Left lung (tissue), 10 donors: Measurements from ENCODE around the gene ITPK1. TPM values are rescaled to one million over a fixed set of nuclear protein-coding genes. Genes with fewer than 3 reads are reported as not detected.
A peak's percentile ranks its signal among the peaks of the same experiment; 100 is the strongest.
"Not testable (repeated sequence)": the region's sequence is repeated elsewhere in the genome, so short reads cannot be mapped to it uniquely, and the experiment has no call there.

ENCODE experiments used
- ATAC-seq: fragments of 200-7000 bp; cut with Tn5 transposase; one replicate; pipeline ENCODE4 v1.9.1; 2020; ENCODE audit warnings: moderate library complexity
- DNase-seq, 4 donors: peaks; one replicate each; pipeline ENCODE4 v3.0.0-alpha.2; 2013 to 2020
- H3K27ac ChIP-seq, 2 donors: fragments of 200-600 bp; sonication (generic) in 1 of 2; one replicate each; pipeline versions ENCODE4 v1.5.0 to v1.8.0; 2020 to 2021
- H3K27me3 ChIP-seq, 2 donors: fragments of 200-600 bp; sonication (generic) in 1 of 2; one replicate each; pipeline versions ENCODE4 v1.5.0 to v1.8.0; 2020 to 2021
- H3K36me3 ChIP-seq, 2 donors: fragments of 200-600 bp; sonication (generic) in 1 of 2; one replicate each; pipeline versions ENCODE4 v1.5.0 to v1.8.0; 2020 to 2021
- H3K4me1 ChIP-seq, 2 donors: fragments of 200-600 bp; one replicate each; pipeline ENCODE4 v1.8.0; 2021
- H3K4me3 ChIP-seq, 2 donors: fragments of 200-600 bp; sonication (generic) in 1 of 2; one replicate each; pipeline versions ENCODE4 v1.5.0 to v1.8.0; 2020 to 2021; ENCODE audit warnings: mild to moderate bottlenecking in 1 of 2
- H3K9me3 ChIP-seq, 2 donors: fragments of 200-600 bp; sonication (generic) in 1 of 2; one replicate each; pipeline versions ENCODE4 v1.5.0 to v1.8.0; 2020 to 2021
- intact Hi-C, 2 donors: fragments of 100-400 bp; cut with DNase I; formaldehyde crosslinking; loops; one replicate each; pipeline versions ENCODE4 v1.11.2 to v1.14.2; 2022
- polyA plus RNA-seq, 6 donors: library from polyadenylated mRNA; unstranded; fragments of 120-200 nt; gene quantifications; one replicate each; pipeline ENCODE4 v1.2.1, GENCODE V29; 2013; ENCODE audit not compliant: insufficient read length in 6 of 6
- total RNA-seq, 2 donors: library from RNA; stranded (reverse); fragmentation: NEBNext Ultra II Directional; extraction: Animal tissue kit (Norgen Biotek cat#: 25700); gene quantifications; one replicate each; pipeline ENCODE4 v1.2.1, GENCODE V29; 2021
- TF ChIP-seq, protein P1 (sequence below), 2 donors: fragments of 200-600 bp; sonication (generic) in 1 of 2; IDR thresholded peaks; one replicate each; pipeline versions ENCODE4 v1.5.0 to v1.8.0; 2021; ENCODE audit warnings: antibody characterized with exemption in 2 of 2
- donor health status: DM: no; HTN: yes; CAD: no.
- donor health status: DM: no; HTN: no; CAD: no.

ITPK1 gene
- total and polyA plus RNA-seq, 8 donors = 18.1 to 108 (median 20.8) TPM

DNA sequence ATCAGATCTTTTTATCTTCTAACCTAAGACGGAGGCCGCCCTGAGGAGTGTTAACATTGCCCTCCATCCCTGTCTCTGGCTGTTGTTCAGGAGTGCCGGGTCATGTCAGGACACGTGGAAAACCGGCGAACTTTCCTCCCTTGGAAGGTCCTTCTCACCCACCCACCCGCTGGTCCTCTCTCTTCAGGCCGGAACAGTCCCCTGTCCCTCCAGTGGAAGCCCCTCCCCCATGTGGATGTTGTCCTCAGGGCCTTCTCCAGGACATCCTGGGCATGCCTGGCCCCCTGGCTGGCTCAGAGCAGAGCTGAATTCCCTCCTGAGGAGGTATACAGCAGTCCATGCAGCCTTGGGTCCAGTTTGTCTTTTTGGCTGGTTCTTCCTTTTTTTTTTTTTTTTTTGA is 20.3 kb upstream of the ITPK1 start:
- Histone ChIP-seq H3K4me3 (no peak overlapping the region), H3K9me3 (no peaks in the 10 kb centered on the region), H3K4me1 (peaks cover 0 to 18% of the 10 kb centered on the region in 2 donors), H3K27me3 (no peaks in the 10 kb centered on the region), H3K36me3 (no peaks in the 10 kb centered on the region), H3K27ac (no peak overlapping the region)
- intact Hi-C loops = loop anchor here in 1 of 2 donors (5.0 kb wide), 1 partner anchor 184 kb away; no protein-coding TSS in a partner anchor
- DNase-seq (no peak), ATAC-seq (no peak)
- TF ChIP-seq, protein P1, sequence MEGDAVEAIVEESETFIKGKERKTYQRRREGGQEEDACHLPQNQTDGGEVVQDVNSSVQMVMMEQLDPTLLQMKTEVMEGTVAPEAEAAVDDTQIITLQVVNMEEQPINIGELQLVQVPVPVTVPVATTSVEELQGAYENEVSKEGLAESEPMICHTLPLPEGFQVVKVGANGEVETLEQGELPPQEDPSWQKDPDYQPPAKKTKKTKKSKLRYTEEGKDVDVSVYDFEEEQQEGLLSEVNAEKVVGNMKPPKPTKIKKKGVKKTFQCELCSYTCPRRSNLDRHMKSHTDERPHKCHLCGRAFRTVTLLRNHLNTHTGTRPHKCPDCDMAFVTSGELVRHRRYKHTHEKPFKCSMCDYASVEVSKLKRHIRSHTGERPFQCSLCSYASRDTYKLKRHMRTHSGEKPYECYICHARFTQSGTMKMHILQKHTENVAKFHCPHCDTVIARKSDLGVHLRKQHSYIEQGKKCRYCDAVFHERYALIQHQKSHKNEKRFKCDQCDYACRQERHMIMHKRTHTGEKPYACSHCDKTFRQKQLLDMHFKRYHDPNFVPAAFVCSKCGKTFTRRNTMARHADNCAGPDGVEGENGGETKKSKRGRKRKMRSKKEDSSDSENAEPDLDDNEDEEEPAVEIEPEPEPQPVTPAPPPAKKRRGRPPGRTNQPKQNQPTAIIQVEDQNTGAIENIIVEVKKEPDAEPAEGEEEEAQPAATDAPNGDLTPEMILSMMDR (IDR thresholded peaks at IDR 0.05) = no peak

DNA sequence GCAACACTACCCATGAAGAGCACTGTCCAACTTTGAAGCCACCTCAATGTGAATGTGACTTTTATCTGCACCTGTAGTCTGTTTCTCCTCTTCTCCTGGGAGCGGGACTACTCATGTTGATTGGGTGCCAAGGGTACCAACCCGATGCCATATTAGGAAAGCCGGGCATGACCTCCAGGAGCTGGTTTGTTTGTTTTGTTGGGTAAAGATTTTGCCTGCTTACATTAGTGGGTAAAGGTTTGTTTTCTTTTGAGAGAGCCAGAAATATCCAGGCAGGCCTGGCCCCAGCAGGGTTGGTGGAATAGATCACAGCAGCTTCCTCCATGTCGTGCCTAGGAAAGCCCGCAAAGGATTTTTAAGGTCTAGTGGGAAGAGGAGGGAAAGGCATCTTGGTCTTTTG is 19.7 kb upstream of the ITPK1 start:
- no peak for DNase-seq
- TF ChIP-seq, protein P1 (IDR thresholded peaks at IDR 0.05) = no peak
- no peaks in the 10 kb centered on the region for H3K36me3 ChIP-seq
- H3K4me1 ChIP-seq = peaks cover 0 to 20% of the 10 kb centered on the region in 2 donors
- ATAC-seq = no peak
- H3K4me3 ChIP-seq = no peak overlapping the region
- H3K9me3 ChIP-seq = no peaks in the 10 kb centered on the region
- no peak overlapping the region for H3K27ac ChIP-seq
- H3K27me3 ChIP-seq = no peaks in the 10 kb centered on the region
- intact Hi-C loops = loop anchor here in 1 of 2 donors (5.0 kb wide), 1 partner anchor 183 kb away; no protein-coding TSS in a partner anchor

DNA sequence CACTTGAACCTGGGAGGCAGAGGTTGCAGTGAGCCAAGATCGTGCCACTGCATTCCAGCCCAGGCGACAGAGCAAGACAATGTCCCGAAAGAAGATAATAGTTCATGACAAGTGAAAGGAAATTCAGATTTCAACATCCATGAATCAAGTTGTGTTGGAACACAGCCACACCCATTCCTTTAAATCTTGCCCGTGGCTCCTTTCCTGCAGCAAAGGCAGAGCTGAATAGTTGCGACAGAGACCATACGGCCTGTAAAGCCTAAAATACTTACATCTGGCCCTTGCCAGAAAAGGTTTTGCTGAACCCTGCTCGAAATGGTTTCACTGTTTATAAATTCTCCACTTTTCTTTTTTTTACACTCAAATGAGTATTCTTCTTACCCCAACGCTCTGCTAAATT is 17.7 kb upstream of the ITPK1 start:
- H3K4me1 ChIP-seq = peaks cover 0 to 37% of the 10 kb centered on the region in 2 donors
- peak overlapping the region in 1 of 2 donors; percentile 71 for H3K27ac ChIP-seq
- no peak overlapping the region for H3K4me3 ChIP-seq
- ATAC-seq (peak; percentile 41), DNase-seq (peak in 2 of 4 donors; percentile 39 to 40)
- TF ChIP-seq, protein P1 (IDR thresholded peaks at IDR 0.05) = no peak
- intact Hi-C loops = no loop called here
- H3K27me3 ChIP-seq = no peaks in the 10 kb centered on the region
- no peaks in the 10 kb centered on the region for H3K36me3 ChIP-seq
- H3K9me3 ChIP-seq = no peaks in the 10 kb centered on the region

DNA sequence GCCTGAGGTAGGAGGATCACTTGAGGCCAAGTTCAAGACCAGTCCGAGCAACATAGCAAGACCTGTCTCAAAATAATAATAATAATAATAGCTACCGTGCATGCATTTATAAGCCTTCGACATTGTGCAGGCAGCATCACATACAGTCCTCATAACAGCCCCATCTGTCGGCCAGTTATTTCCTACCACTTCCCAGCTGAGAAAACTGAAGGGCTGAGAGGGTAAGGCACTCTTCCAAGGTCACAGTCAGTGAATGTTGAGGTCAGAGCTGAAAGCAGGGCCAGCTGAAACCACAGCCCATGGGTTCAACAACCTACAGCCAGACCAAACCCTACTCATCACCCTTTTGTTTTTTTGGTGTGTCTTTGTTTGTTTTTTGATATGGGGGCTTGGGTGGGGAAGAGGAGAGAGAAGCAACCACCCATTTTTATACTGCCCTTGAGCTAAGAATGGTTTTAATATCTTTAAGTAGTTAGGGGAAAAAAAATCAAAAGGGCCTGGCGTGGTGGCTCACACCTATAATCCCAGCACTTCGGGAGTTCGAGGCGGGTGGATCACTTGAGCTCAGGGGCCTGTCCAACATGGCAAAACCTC is 16.8 kb upstream of the ITPK1 start:
- ATAC-seq (peak; percentile 79), DNase-seq (no peak)
- intact Hi-C loops = no loop called here
- TF ChIP-seq, protein P1 (IDR thresholded peaks at IDR 0.05) = peak; percentile 27 to 41
- Histone ChIP-seq H3K36me3 (no peaks in the 10 kb centered on the region), H3K27ac (peak overlapping the region in 1 of 2 donors; percentile 71), H3K4me1 (peaks cover 0 to 46% of the 10 kb centered on the region in 2 donors), H3K9me3 (no peaks in the 10 kb centered on the region), H3K27me3 (no peaks in the 10 kb centered on the region), H3K4me3 (no peak overlapping the region)

DNA sequence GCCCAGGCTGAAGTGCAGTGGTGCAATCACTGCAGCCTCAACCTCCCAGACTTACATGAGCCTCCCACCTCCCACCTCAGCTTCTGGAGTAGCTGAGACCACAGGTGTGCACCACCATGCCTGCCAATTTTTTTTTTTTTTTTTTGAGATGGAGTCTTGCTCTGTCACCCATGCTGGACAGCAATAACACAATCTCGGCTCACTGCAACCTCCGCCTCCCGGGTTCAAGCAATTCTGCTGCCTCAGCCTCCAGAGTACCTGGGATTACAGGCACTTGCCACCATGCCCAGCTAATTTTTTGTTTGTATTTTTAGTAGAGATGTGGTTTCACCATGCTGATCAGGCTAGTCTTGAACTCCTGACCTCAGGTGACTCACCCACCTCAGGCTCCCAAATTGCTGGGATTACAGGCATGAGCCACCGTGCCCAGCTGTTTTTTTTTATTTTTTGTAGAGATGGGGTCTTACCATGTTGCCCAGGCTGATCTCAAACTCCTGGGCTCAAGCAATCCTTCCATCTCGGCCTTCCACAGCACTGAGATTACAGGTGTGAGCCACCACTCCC is 15.6 kb upstream of the ITPK1 start:
- H3K27ac ChIP-seq, DNase-seq, ATAC-seq, H3K9me3 ChIP-seq, H3K27me3 ChIP-seq, H3K36me3 ChIP-seq, H3K4me3 ChIP-seq, intact Hi-C loops: not testable (repeated sequence)
- H3K4me1 ChIP-seq = peaks cover 0 to 46% of the 10 kb centered on the region in 2 donors
